ENCODE results near the gene ARHGEF19.
A peak's percentile ranks its signal among the peaks of the same experiment; 100 is the strongest.
"Not testable (repeated sequence)": the region's sequence is repeated elsewhere in the genome, so short reads cannot be mapped to it uniquely, and the experiment has no call there.

The ARHGEF19 gene

GRCh38 chr1:16198444-16199156 is 13.9 kb downstream of the ARHGEF19 start:
- Histone ChIP-seq H2AK5ac (ENCODE audit: low read depth, low read length) (no peak overlapping the region), H3K14ac (ENCODE audit: low read length) (peak overlapping the region; percentile 25), H2BK120ac (ENCODE audit: low read depth, low read length) (no peak overlapping the region), H3K79me1 (ENCODE audit: low read depth, low read length) (no peaks in the 10 kb centered on the region), H4K91ac (ENCODE audit: low read depth, low read length, poor library complexity) (no peak overlapping the region), H3K9me3 (replicated peaks in 1 of 2; ENCODE audit: control insufficient read depth in 2 of 2, insufficient read depth in 1 of 2, low read depth in 1 of 2, low read length in 2 of 2) (no peaks in the 10 kb centered on the region), H2BK5ac (ENCODE audit: low read length) (no peak overlapping the region), H3K36me3 (replicated peaks in 1 of 2; ENCODE audit: control insufficient read depth in 2 of 2, insufficient read depth in 2 of 2, low read length in 2 of 2) (peaks cover 0 to 2% of the 10 kb centered on the region in 2 donors), H4K8ac (ENCODE audit: low read depth, low read length) (no peak overlapping the region), H3K23ac (ENCODE audit: low read depth, low read length, poor library complexity) (no peak overlapping the region), H3K27me3 (ENCODE audit: control insufficient read depth in 3 of 3, insufficient read depth in 3 of 3, low read depth in 1 of 3, low read length in 3 of 3) (no peaks in the 10 kb centered on the region), H2AFZ (ENCODE audit: low read length) (no peak overlapping the region), H3K4me2 (ENCODE audit: insufficient read depth, low read length, poor library complexity, severe bottlenecking) (no peak overlapping the region), H3K4me1 (ENCODE audit: control insufficient read depth in 2 of 2, insufficient read depth in 1 of 2, low read depth in 1 of 2, low read length in 2 of 2) (no peaks in the 10 kb centered on the region), H3K4ac (ENCODE audit: low read length) (no peak overlapping the region), H3K9ac (ENCODE audit: low read depth, low read length, poor library complexity) (no peak overlapping the region), H2BK15ac (ENCODE audit: low read length) (no peak overlapping the region), H3K4me3 (ENCODE audit: low read length in 2 of 2) (peak overlapping the region in 1 of 2 donors; percentile 59), H3K27ac (replicated peaks; ENCODE audit: low read length) (no peak overlapping the region), H2BK12ac (ENCODE audit: low read length) (no peak overlapping the region), H3K18ac (ENCODE audit: low read length) (no peak overlapping the region)
- WGBS, 2 donors (ENCODE audit: extremely low coverage in 2 of 2, insufficient read length in 2 of 2, insufficient replicate concordance in 1 of 2), result no CpG with 5 or more reads among the region's 8 CpGs
- no peak for DNase-seq (ENCODE audit: low spot score)

GRCh38 chr1:16196874-16197273 is 15.6 kb downstream of the ARHGEF19 start:
- Histone ChIP-seq H4K8ac (ENCODE audit: low read depth, low read length) (no peak overlapping the region), H2BK12ac (ENCODE audit: low read length) (no peak overlapping the region), H3K27ac (replicated peaks; ENCODE audit: low read length) (no peak overlapping the region), H3K14ac (ENCODE audit: low read length) (no peak overlapping the region), H2BK5ac (ENCODE audit: low read length) (no peak overlapping the region), H2AFZ (ENCODE audit: low read length) (no peak overlapping the region), H4K91ac (ENCODE audit: low read depth, low read length, poor library complexity) (no peak overlapping the region), H3K23ac (ENCODE audit: low read depth, low read length, poor library complexity) (no peak overlapping the region), H3K4ac (ENCODE audit: low read length) (no peak overlapping the region), H3K79me1 (ENCODE audit: low read depth, low read length) (no peaks in the 10 kb centered on the region), H3K4me1 (ENCODE audit: control insufficient read depth in 2 of 2, insufficient read depth in 1 of 2, low read depth in 1 of 2, low read length in 2 of 2) (no peaks in the 10 kb centered on the region), H2AK5ac (ENCODE audit: low read depth, low read length) (no peak overlapping the region), H3K4me3 (ENCODE audit: low read length in 2 of 2) (no peak overlapping the region), H3K36me3 (replicated peaks in 1 of 2; ENCODE audit: control insufficient read depth in 2 of 2, insufficient read depth in 2 of 2, low read length in 2 of 2) (peaks cover 0 to 4% of the 10 kb centered on the region in 2 donors), H2BK120ac (ENCODE audit: low read depth, low read length) (no peak overlapping the region), H3K4me2 (ENCODE audit: insufficient read depth, low read length, poor library complexity, severe bottlenecking) (no peak overlapping the region), H3K9ac (ENCODE audit: low read depth, low read length, poor library complexity) (no peak overlapping the region), H3K9me3 (replicated peaks in 1 of 2; ENCODE audit: control insufficient read depth in 2 of 2, insufficient read depth in 1 of 2, low read depth in 1 of 2, low read length in 2 of 2) (no peaks in the 10 kb centered on the region), H3K27me3 (ENCODE audit: control insufficient read depth in 3 of 3, insufficient read depth in 3 of 3, low read depth in 1 of 3, low read length in 3 of 3) (no peaks in the 10 kb centered on the region), H2BK15ac (ENCODE audit: low read length) (no peak overlapping the region), H3K18ac (ENCODE audit: low read length) (no peak overlapping the region)
- no peak for DNase-seq (ENCODE audit: low spot score)
- WGBS, 2 donors (ENCODE audit: extremely low coverage in 2 of 2, insufficient read length in 2 of 2, insufficient replicate concordance in 1 of 2), result no CpG with 5 or more reads among the region's 3 CpGs

- not testable (repeated sequence) for H3K36me3 ChIP-seq (replicated peaks in 1 of 2; ENCODE audit: control insufficient read depth in 2 of 2, insufficient read depth in 2 of 2, low read length in 2 of 2); H3K27me3 ChIP-seq (ENCODE audit: control insufficient read depth in 3 of 3, insufficient read depth in 3 of 3, low read depth in 1 of 3, low read length in 3 of 3); DNase-seq (ENCODE audit: low spot score); H3K14ac ChIP-seq (ENCODE audit: low read length); H2AK5ac ChIP-seq (ENCODE audit: low read depth, low read length); H3K9me3 ChIP-seq (replicated peaks in 1 of 2; ENCODE audit: control insufficient read depth in 2 of 2, insufficient read depth in 1 of 2, low read depth in 1 of 2, low read length in 2 of 2); H4K8ac ChIP-seq (ENCODE audit: low read depth, low read length); H3K4me1 ChIP-seq (ENCODE audit: control insufficient read depth in 2 of 2, insufficient read depth in 1 of 2, low read depth in 1 of 2, low read length in 2 of 2); H3K23ac ChIP-seq (ENCODE audit: low read depth, low read length, poor library complexity); H3K79me1 ChIP-seq (ENCODE audit: low read depth, low read length); H3K4ac ChIP-seq (ENCODE audit: low read length); H2BK120ac ChIP-seq (ENCODE audit: low read depth, low read length); H3K18ac ChIP-seq (ENCODE audit: low read length); H2BK12ac ChIP-seq (ENCODE audit: low read length); H3K9ac ChIP-seq (ENCODE audit: low read depth, low read length, poor library complexity); H3K4me3 ChIP-seq (ENCODE audit: low read length in 2 of 2); H4K91ac ChIP-seq (ENCODE audit: low read depth, low read length, poor library complexity); H2BK15ac ChIP-seq (ENCODE audit: low read length); H2BK5ac ChIP-seq (ENCODE audit: low read length); H2AFZ ChIP-seq (ENCODE audit: low read length); H3K27ac ChIP-seq (replicated peaks; ENCODE audit: low read length); H3K4me2 ChIP-seq (ENCODE audit: insufficient read depth, low read length, poor library complexity, severe bottlenecking)
- WGBS, 2 donors (ENCODE audit: extremely low coverage in 2 of 2, insufficient read length in 2 of 2, insufficient replicate concordance in 1 of 2), result no CpG with 5 or more reads among the region's 4 CpGs
These were observed 16.3 kb downstream of the ARHGEF19 start for GRCh38 chr1:16196139-16196538.

- Histone ChIP-seq H3K36me3 (replicated peaks in 1 of 2; ENCODE audit: control insufficient read depth in 2 of 2, insufficient read depth in 2 of 2, low read length in 2 of 2) (peaks cover 0 to 4% of the 10 kb centered on the region in 2 donors), H3K4me2 (ENCODE audit: insufficient read depth, low read length, poor library complexity, severe bottlenecking) (no peak overlapping the region), H3K27me3 (ENCODE audit: control insufficient read depth in 3 of 3, insufficient read depth in 3 of 3, low read depth in 1 of 3, low read length in 3 of 3) (peaks cover 0 to 4% (median 0%) of the 10 kb centered on the region in 3 experiments), H2BK15ac (ENCODE audit: low read length) (no peak overlapping the region), H3K9me3 (replicated peaks in 1 of 2; ENCODE audit: control insufficient read depth in 2 of 2, insufficient read depth in 1 of 2, low read depth in 1 of 2, low read length in 2 of 2) (no peaks in the 10 kb centered on the region), H3K4me1 (ENCODE audit: control insufficient read depth in 2 of 2, insufficient read depth in 1 of 2, low read depth in 1 of 2, low read length in 2 of 2) (peaks cover 0 to 8% of the 10 kb centered on the region in 2 donors), H3K14ac (ENCODE audit: low read length) (no peak overlapping the region), H2BK5ac (ENCODE audit: low read length) (no peak overlapping the region), H3K18ac (ENCODE audit: low read length) (no peak overlapping the region), H2BK12ac (ENCODE audit: low read length) (no peak overlapping the region), H4K8ac (ENCODE audit: low read depth, low read length) (no peak overlapping the region), H3K79me1 (ENCODE audit: low read depth, low read length) (no peaks in the 10 kb centered on the region), H2BK120ac (ENCODE audit: low read depth, low read length) (no peak overlapping the region), H3K9ac (ENCODE audit: low read depth, low read length, poor library complexity) (no peak overlapping the region), H3K4ac (ENCODE audit: low read length) (no peak overlapping the region), H3K4me3 (ENCODE audit: low read length in 2 of 2) (no peak overlapping the region), H4K91ac (ENCODE audit: low read depth, low read length, poor library complexity) (no peak overlapping the region), H2AK5ac (ENCODE audit: low read depth, low read length) (no peak overlapping the region), H3K27ac (replicated peaks; ENCODE audit: low read length) (no peak overlapping the region), H3K23ac (ENCODE audit: low read depth, low read length, poor library complexity) (no peak overlapping the region), H2AFZ (ENCODE audit: low read length) (no peak overlapping the region)
- no peak for DNase-seq (ENCODE audit: low spot score)
- no CpG with 5 or more reads among the region's 7 CpGs for WGBS, 2 donors (ENCODE audit: extremely low coverage in 2 of 2, insufficient read length in 2 of 2, insufficient replicate concordance in 1 of 2)
These were observed 16.9 kb downstream of the ARHGEF19 start for GRCh38 chr1:16195518-16195905.

All from neuronal stem cell (in vitro differentiated cells).